IMR-90 (cell line): ENCODE measurements around the gene SPOUT1. TPM values are rescaled to one million over a fixed set of nuclear protein-coding genes. Genes with fewer than 3 reads are reported as not detected.
A peak's percentile ranks its signal among the peaks of the same experiment; 100 is the strongest.

Source experiments
- ATAC-seq: fragments of 200-7000 bp; cut with Tn5 transposase; 2 replicates; pipeline ENCODE4 v1.9.1; 2020; ENCODE audit warnings: low read depth, mild to moderate bottlenecking, moderate library complexity
- BruUV-seq: library from RNA; stranded (reverse); fragments of 400-500 nt; replicated peaks from 2 replicates; lab custom pipeline; 2021; lab: Mats Ljungman, UMichigan
- CTCF ChIA-PET: fragments of 300-600 bp; formaldehyde crosslinking; extraction: SDS; loops from one replicate; lab custom pipeline; 2021; ENCODE audit warnings: antibody characterized with exemption; lab: Yijun Ruan, JAX
- POLR2A ChIA-PET: fragments of 300-600 bp; sonication (Branson Sonifier 250); formaldehyde crosslinking; loops from one replicate; lab custom pipeline; 2022; ENCODE audit warnings: antibody characterized with exemption; ENCODE audit not compliant: unreplicated experiment; lab: Charles Lee
- DNase-seq: peaks from one replicate; pipeline ENCODE4 v3.0.0; 2013
- H2AFZ ChIP-seq: replicated peaks from 2 replicates; pipeline ENCODE3; 2013; ENCODE audit warnings: low read length, mild to moderate bottlenecking; ENCODE audit not compliant: poor library complexity
- H2AK5ac ChIP-seq: 2 replicates; pipeline ENCODE4 v1.6.1; 2013; ENCODE audit warnings: low read depth, low read length, inconsistent platforms
- H2AK9ac ChIP-seq: replicated peaks from 2 replicates; pipeline ENCODE3; 2013; ENCODE audit warnings: mild to moderate bottlenecking, low read depth, low read length, moderate library complexity; ENCODE audit not compliant: poor library complexity
- H2BK120ac ChIP-seq: 2 replicates; pipeline ENCODE4 v1.6.1; 2013; ENCODE audit warnings: low read depth, low read length, inconsistent platforms
- H2BK15ac ChIP-seq: 3 replicates; pipeline ENCODE4 v1.6.1; 2013; ENCODE audit warnings: low read depth, low read length, inconsistent platforms
- H2BK20ac ChIP-seq: 2 replicates; pipeline ENCODE4 v1.6.1; 2013; ENCODE audit warnings: low read depth, mild to moderate bottlenecking, inconsistent platforms, low read length, moderate library complexity
- H2BK5ac ChIP-seq: 2 replicates; pipeline ENCODE4 v1.6.1; 2013; ENCODE audit warnings: mild to moderate bottlenecking, low read depth, low read length, inconsistent platforms; ENCODE audit not compliant: poor library complexity, severe bottlenecking
- H3K14ac ChIP-seq: replicated peaks from 2 replicates; pipeline ENCODE4 v1.6.1; 2013; ENCODE audit warnings: low read depth, low read length, inconsistent platforms
- H3K18ac ChIP-seq: 2 replicates; pipeline ENCODE4 v1.6.1; 2013; ENCODE audit warnings: low read depth, low read length, control low read depth
- H3K23ac ChIP-seq: 2 replicates; pipeline ENCODE4 v1.6.1; 2013; ENCODE audit warnings: low read depth, low read length, inconsistent platforms
- H3K27ac ChIP-seq: 2 replicates; pipeline ENCODE4 v1.5.1; 2013; ENCODE audit warnings: mild to moderate bottlenecking, control low read depth, low read length; ENCODE audit not compliant: insufficient read depth
- H3K27me3 ChIP-seq: 2 replicates; pipeline ENCODE4 v1.6.1; 2013; ENCODE audit warnings: low read length; ENCODE audit not compliant: control insufficient read depth, insufficient read depth
- H3K36me3 ChIP-seq: 2 replicates; pipeline ENCODE4 v1.6.1; 2013; ENCODE audit warnings: low read length, mixed read lengths; ENCODE audit not compliant: control insufficient read depth, insufficient read depth
- H3K4ac ChIP-seq: 2 replicates; pipeline ENCODE4 v1.6.1; 2013; ENCODE audit warnings: low read depth, low read length, inconsistent platforms
- H3K4me1 ChIP-seq: 2 replicates; pipeline ENCODE4 v1.6.1; 2013; ENCODE audit warnings: low read length, mixed read lengths; ENCODE audit not compliant: control insufficient read depth, insufficient read depth
- H3K4me2 ChIP-seq: 2 replicates; pipeline ENCODE4 v1.6.1; 2013; ENCODE audit warnings: low read depth, mild to moderate bottlenecking, control low read depth, low read length, moderate library complexity
- H3K4me3 ChIP-seq: 2 replicates; pipeline ENCODE4 v1.5.1; 2013; ENCODE audit warnings: low read depth, mild to moderate bottlenecking, control low read depth, low read length, moderate library complexity; ENCODE audit not compliant: insufficient read depth
- H3K56ac ChIP-seq: 2 replicates; pipeline ENCODE4 v1.6.1; 2013; ENCODE audit warnings: low read length, inconsistent platforms; ENCODE audit not compliant: insufficient read depth; ENCODE audit errors: extremely low read depth
- H3K79me1 ChIP-seq, 2 experiments: 2 replicates each; pipeline ENCODE4 v1.6.1; 2013; ENCODE audit warnings: low read length in 2 of 2, inconsistent platforms in 1 of 2, low read depth in 1 of 2
- H3K9ac ChIP-seq: 2 replicates; pipeline ENCODE4 v1.6.1; 2013; ENCODE audit warnings: low read depth, low read length, control low read depth
- H3K9me1 ChIP-seq: 2 replicates; pipeline ENCODE4 v1.6.1; 2013; ENCODE audit warnings: low read length, inconsistent platforms; ENCODE audit not compliant: insufficient read depth
- H3K9me3 ChIP-seq: 2 replicates; pipeline ENCODE4 v1.6.1; 2013; ENCODE audit warnings: low read length; ENCODE audit not compliant: control insufficient read depth, insufficient read depth
- H4K20me1 ChIP-seq: 2 replicates; pipeline ENCODE4 v1.6.1; 2013; ENCODE audit warnings: low read length, inconsistent platforms; ENCODE audit not compliant: insufficient read depth
- H4K5ac ChIP-seq: 2 replicates; pipeline ENCODE4 v1.6.1; 2013; ENCODE audit warnings: mild to moderate bottlenecking, low read depth, low read length, control low read depth
- H4K8ac ChIP-seq, 2 experiments: 2 replicates each; pipeline ENCODE4 v1.6.1; 2013; ENCODE audit warnings: low read depth in 2 of 2, low read length in 2 of 2, control low read depth in 1 of 2, inconsistent platforms in 1 of 2
- H4K91ac ChIP-seq: 2 replicates; pipeline ENCODE4 v1.6.1; 2013; ENCODE audit warnings: low read depth, low read length, inconsistent platforms; ENCODE audit not compliant: insufficient read depth
- BHLHE40 ChIP-seq: fragments of 150-350 bp; IDR thresholded peaks from 2 replicates; pipeline ENCODE4 v1.6.1; 2016; ENCODE audit warnings: mild to moderate bottlenecking, low read depth, low read length
- CEBPB ChIP-seq: IDR thresholded peaks from 2 replicates; pipeline ENCODE4 v1.6.1; 2012; ENCODE audit warnings: low read depth, low read length, improper control_type of control experiment
- CHD1 ChIP-seq: IDR thresholded peaks from 2 replicates; pipeline ENCODE4 v1.6.1; 2012; ENCODE audit warnings: low read depth, low read length, improper control_type of control experiment
- FOS ChIP-seq: fragments of 150-350 bp; IDR thresholded peaks from 2 replicates; pipeline ENCODE4 v1.6.1; 2016; ENCODE audit warnings: low read depth, low read length
- MAFK ChIP-seq: IDR thresholded peaks from 2 replicates; pipeline ENCODE4 v1.6.1; 2012; ENCODE audit warnings: low read depth, low read length, improper control_type of control experiment
- MAZ ChIP-seq: IDR thresholded peaks from 2 replicates; pipeline ENCODE4 v1.6.1; 2012; ENCODE audit warnings: low read depth, mild to moderate bottlenecking, low read length, improper control_type of control experiment, moderate library complexity, borderline replicate concordance
- MXI1 ChIP-seq: IDR thresholded peaks from 2 replicates; pipeline ENCODE4 v1.6.1; 2012; ENCODE audit warnings: low read depth, mild to moderate bottlenecking, low read length, moderate library complexity, borderline replicate concordance
- NFE2L2 ChIP-seq: fragments of 150-350 bp; IDR thresholded peaks from 2 replicates; pipeline ENCODE4 v1.6.1; 2016; ENCODE audit warnings: low read depth, mild to moderate bottlenecking, low read length
- POLR2A ChIP-seq: IDR thresholded peaks from 2 replicates; pipeline ENCODE4 v1.6.1; 2012; ENCODE audit warnings: mild to moderate bottlenecking, low read depth, low read length
- RAD21 ChIP-seq: IDR thresholded peaks from 2 replicates; pipeline ENCODE4 v1.6.1; 2012; ENCODE audit warnings: low read length, improper control_type of control experiment
- RCOR1 ChIP-seq: IDR thresholded peaks from 2 replicates; pipeline ENCODE4 v1.6.1; 2012; ENCODE audit warnings: mild to moderate bottlenecking, low read length, improper control_type of control experiment; ENCODE audit not compliant: insufficient replicate concordance
- RFX5 ChIP-seq: IDR thresholded peaks from 2 replicates; pipeline ENCODE4 v1.8.0; 2012; ENCODE audit warnings: low read depth, mild to moderate bottlenecking, low read length, moderate library complexity
- SMC3 ChIP-seq: fragments of 150-350 bp; IDR thresholded peaks from 2 replicates; pipeline ENCODE4 v1.6.1; 2016; ENCODE audit warnings: low read depth, mild to moderate bottlenecking, antibody characterized with exemption, low read length, moderate library complexity
- WGBS, 2 experiments: methylation state at CpG; one replicate each; pipeline versions ENCODE4 v1.1.5 to v1.1.7; 2013; ENCODE audit warnings: missing lambda C conversion rate in 2 of 2; ENCODE audit not compliant: insufficient read length in 1 of 2; ENCODE audit errors: extremely low coverage in 2 of 2; 5-methylcytosine and 5-hydroxymethylcytosine counted together
- dilution Hi-C: fragments of 300-500 bp; cut with HindIII; formaldehyde crosslinking; loops from one replicate; pipeline ENCODE4 v1.14.3; 2018; ENCODE audit warnings: low sequenced_read_pairs; ENCODE audit not compliant: unreplicated experiment
- in situ Hi-C: fragments of 300-500 bp; cut with MboI; formaldehyde crosslinking; loops from 3 replicates; pipeline ENCODE4 v1.14.3; 2019; ENCODE audit warnings: low sequenced_read_pairs, inconsistent platforms, mixed read lengths
- intact Hi-C: fragments of 100-400 bp; cut with micrococcal nuclease; formaldehyde crosslinking; loops from 2 replicates; pipeline ENCODE4 v1.10.0; 2022
- polyA plus RNA-seq, 3 experiments: library from polyadenylated mRNA; depleted of rRNA; stranded (reverse); fragments of >200 nt; gene quantifications; 2 replicates each; pipeline ENCODE4 v1.2.3, GENCODE V29; 2012; ENCODE audit warnings: low replicate concordance in 1 of 3
- total RNA-seq: library from RNA; depleted of rRNA; stranded (reverse); fragments of >200 nt; gene quantifications from 2 replicates; pipeline ENCODE4 v1.2.3, GENCODE V29; 2012
- TF ChIP-seq, protein P1 (sequence below): fragments of 150-350 bp; IDR thresholded peaks from 2 replicates; pipeline ENCODE4 v1.6.1; 2017; ENCODE audit warnings: mild to moderate bottlenecking, antibody characterized with exemption, low read length, low read depth
- TF ChIP-seq, protein P2 (sequence below): fragments of 150-350 bp; IDR thresholded peaks from 2 replicates; pipeline ENCODE4 v1.6.1; 2016; ENCODE audit warnings: low read depth, mild to moderate bottlenecking, low read length, moderate library complexity, borderline replicate concordance
- TF ChIP-seq, protein P3 (sequence below): conservative IDR thresholded peaks from 2 replicates; pipeline ENCODE4 v1.5.1; 2012; ENCODE audit warnings: mild to moderate bottlenecking, low read depth, low read length, improper control_type of control experiment

The SPOUT1 gene
- total and polyA plus RNA-seq, 2 of the 4 experiments (the other 2 are of a cell fraction): 17.9 to 27.8 TPM

DNA sequence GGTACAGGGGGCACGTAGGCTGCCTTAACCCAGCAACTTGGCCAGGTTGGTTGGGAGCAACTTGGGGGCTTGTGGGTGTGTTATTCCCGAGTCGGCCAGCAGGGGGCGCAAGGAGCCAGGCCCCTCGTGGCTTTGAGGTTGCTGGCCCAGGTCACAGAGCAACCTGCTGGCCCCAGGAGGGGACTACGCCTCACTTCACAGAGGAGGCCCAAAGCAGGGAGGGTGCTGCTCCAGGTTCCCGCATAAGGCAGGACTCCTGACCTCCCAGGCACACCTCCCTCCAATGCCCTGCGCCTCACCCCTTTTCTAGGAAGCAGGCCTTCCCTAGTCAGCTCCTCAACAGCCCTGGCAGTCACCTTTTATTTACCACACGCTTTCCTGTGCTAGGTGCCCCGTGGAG, 34.1 kb upstream of the SPOUT1 start:
- H3K4me3 ChIP-seq: no peak overlapping the region
- H4K91ac ChIP-seq: no peak overlapping the region
- H3K4me1 ChIP-seq: no peaks in the 10 kb centered on the region
- ChIA-PET POLR2A (no interaction called here), CTCF (interaction anchor here (0.6 to 1.4 kb wide), 4 partner anchors 30 to 65 kb away, joined by 3 to 8 read pairs (median 4); no protein-coding TSS in a partner anchor)
- H3K9me1 ChIP-seq: 0 out of 2 replicates have a peak, but pooled peaks cover 3% of the 10 kb centered on the region
- intact Hi-C loops: loop anchor here (1.0 to 5.0 kb wide), 2 partner anchors 65 to 84 kb away; partner anchors contain the start of genes DOLK and NUP188
- H2BK20ac ChIP-seq: no peak overlapping the region
- no peak overlapping the region for H3K56ac ChIP-seq
- no peak for TF ChIP-seq NFE2L2
- TF ChIP-seq, protein P1, sequence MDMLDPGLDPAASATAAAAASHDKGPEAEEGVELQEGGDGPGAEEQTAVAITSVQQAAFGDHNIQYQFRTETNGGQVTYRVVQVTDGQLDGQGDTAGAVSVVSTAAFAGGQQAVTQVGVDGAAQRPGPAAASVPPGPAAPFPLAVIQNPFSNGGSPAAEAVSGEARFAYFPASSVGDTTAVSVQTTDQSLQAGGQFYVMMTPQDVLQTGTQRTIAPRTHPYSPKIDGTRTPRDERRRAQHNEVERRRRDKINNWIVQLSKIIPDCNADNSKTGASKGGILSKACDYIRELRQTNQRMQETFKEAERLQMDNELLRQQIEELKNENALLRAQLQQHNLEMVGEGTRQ: peak; percentile 15; the same call in 1 of the 2 replicates
- TF ChIP-seq, protein P2, sequence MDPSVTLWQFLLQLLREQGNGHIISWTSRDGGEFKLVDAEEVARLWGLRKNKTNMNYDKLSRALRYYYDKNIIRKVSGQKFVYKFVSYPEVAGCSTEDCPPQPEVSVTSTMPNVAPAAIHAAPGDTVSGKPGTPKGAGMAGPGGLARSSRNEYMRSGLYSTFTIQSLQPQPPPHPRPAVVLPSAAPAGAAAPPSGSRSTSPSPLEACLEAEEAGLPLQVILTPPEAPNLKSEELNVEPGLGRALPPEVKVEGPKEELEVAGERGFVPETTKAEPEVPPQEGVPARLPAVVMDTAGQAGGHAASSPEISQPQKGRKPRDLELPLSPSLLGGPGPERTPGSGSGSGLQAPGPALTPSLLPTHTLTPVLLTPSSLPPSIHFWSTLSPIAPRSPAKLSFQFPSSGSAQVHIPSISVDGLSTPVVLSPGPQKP: no peak
- TF ChIP-seq, protein P3, sequence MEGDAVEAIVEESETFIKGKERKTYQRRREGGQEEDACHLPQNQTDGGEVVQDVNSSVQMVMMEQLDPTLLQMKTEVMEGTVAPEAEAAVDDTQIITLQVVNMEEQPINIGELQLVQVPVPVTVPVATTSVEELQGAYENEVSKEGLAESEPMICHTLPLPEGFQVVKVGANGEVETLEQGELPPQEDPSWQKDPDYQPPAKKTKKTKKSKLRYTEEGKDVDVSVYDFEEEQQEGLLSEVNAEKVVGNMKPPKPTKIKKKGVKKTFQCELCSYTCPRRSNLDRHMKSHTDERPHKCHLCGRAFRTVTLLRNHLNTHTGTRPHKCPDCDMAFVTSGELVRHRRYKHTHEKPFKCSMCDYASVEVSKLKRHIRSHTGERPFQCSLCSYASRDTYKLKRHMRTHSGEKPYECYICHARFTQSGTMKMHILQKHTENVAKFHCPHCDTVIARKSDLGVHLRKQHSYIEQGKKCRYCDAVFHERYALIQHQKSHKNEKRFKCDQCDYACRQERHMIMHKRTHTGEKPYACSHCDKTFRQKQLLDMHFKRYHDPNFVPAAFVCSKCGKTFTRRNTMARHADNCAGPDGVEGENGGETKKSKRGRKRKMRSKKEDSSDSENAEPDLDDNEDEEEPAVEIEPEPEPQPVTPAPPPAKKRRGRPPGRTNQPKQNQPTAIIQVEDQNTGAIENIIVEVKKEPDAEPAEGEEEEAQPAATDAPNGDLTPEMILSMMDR: peak; percentile 82
- no peak for TF ChIP-seq FOS
- TF ChIP-seq MXI1: no peak
- TF ChIP-seq CHD1: no peak
- peak; percentile 83 for TF ChIP-seq RAD21
- peak; percentile 12; the same call in 1 of the 2 replicates for TF ChIP-seq MAZ
- peak; percentile 84 for TF ChIP-seq SMC3
- no peak for TF ChIP-seq RCOR1
- TF ChIP-seq POLR2A: no peak
- no peak for TF ChIP-seq CEBPB
- no peak for TF ChIP-seq MAFK
- TF ChIP-seq RFX5: no peak
- no peak for TF ChIP-seq BHLHE40
- no peaks in the 10 kb centered on the region for H3K9me3 ChIP-seq
- peak overlapping the region in 1 of 2 experiments; percentile 60; a peak in 1 of 4 replicates for H4K8ac ChIP-seq
- H3K14ac ChIP-seq: no peak overlapping the region
- no peaks in the 10 kb centered on the region for H4K20me1 ChIP-seq
- H4K5ac ChIP-seq: no peak overlapping the region
- H3K4ac ChIP-seq: no peak overlapping the region; the same call in 1 of the 2 replicates
- BruUV-seq: no TSS peak
- no peaks in the 10 kb centered on the region for H3K27me3 ChIP-seq
- no peak overlapping the region for H2BK15ac ChIP-seq
- no peak overlapping the region for H3K9ac ChIP-seq
- dilution Hi-C loops: no loop called here
- H3K27ac ChIP-seq: no peak overlapping the region
- DNase-seq (peak; percentile 36), ATAC-seq (peak; percentile 96)
- H2AK5ac ChIP-seq: no peak overlapping the region; the same call in 1 of the 2 replicates
- no peak overlapping the region for H2BK120ac ChIP-seq
- H2BK5ac ChIP-seq: no peak overlapping the region
- peaks cover 11 to 36% of the 10 kb centered on the region in 2 experiments; a peak in 3 of 4 replicates for H3K79me1 ChIP-seq
- in situ Hi-C loops: no loop called here
- no peak overlapping the region for H3K23ac ChIP-seq
- no peak overlapping the region for H3K4me2 ChIP-seq
- no peak overlapping the region for H3K18ac ChIP-seq
- WGBS, 2 experiments: 50% methylated on average over 5 of the region's 10 CpGs; no CpG with 5 or more reads in 1 of the 2 experiments
- H2AFZ ChIP-seq: peak overlapping the region; percentile 76
- H2AK9ac ChIP-seq: peak overlapping the region; percentile 90
- H3K36me3 ChIP-seq: no peaks in the 10 kb centered on the region
